GM18526 (cell line): ENCODE data around the gene ICAM2.

ENCODE experiments used
- POLR2A ChIP-seq: IDR thresholded peaks from 3 replicates; pipeline ENCODE4 v1.6.1; 2011; ENCODE audit not compliant: insufficient read length; ENCODE audit errors: extremely low read depth

The ICAM2 gene

GRCh38 chr17:63960006-63960405 is 60.4 kb downstream of the ICAM2 start:
- no peak for TF ChIP-seq POLR2A

GRCh38 chr17:63956296-63956920 is 64.0 kb downstream of the ICAM2 start:
- TF ChIP-seq POLR2A: no peak

GRCh38 chr17:63955791-63956190 is 64.6 kb downstream of the ICAM2 start:
- no peak for TF ChIP-seq POLR2A

DNA sequence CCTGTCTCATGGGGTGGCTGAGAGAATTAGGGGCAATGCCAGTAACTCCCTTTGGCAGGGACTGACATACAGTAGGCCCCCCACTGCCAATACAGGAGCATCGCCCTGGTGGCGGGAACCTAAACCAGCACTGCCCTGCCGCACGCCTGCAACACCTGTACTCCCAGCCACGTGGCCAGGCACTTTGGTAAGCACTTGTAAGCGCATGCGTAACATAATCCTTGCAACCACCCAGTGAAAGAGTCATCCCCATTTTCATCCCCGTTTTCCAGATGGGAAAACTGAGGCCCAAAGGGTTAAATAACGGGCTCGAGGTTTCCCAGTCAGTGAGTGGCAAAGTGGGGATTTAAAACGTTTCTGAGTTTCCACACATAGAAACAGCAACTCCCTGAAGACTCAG is 65.2 kb downstream of the ICAM2 start:
- no peak for TF ChIP-seq POLR2A

- no peak for TF ChIP-seq POLR2A
These were observed 65.9 kb downstream of the ICAM2 start for GRCh38 chr17:63954402-63955063.
